IMR-90 (cell line): Measurements from ENCODE around the gene C1orf141.

Experiments used
- CEBPB ChIP-seq: IDR thresholded peaks from 2 replicates; pipeline ENCODE4 v1.6.1; 2012; ENCODE audit warnings: low read depth, low read length, improper control_type of control experiment
- CHD1 ChIP-seq: IDR thresholded peaks from 2 replicates; pipeline ENCODE4 v1.6.1; 2012; ENCODE audit warnings: low read depth, low read length, improper control_type of control experiment
- CTCF ChIP-seq: conservative IDR thresholded peaks from 2 replicates; pipeline ENCODE4 v1.5.1; 2012; ENCODE audit warnings: mild to moderate bottlenecking, low read depth, low read length, improper control_type of control experiment
- MAZ ChIP-seq: IDR thresholded peaks from 2 replicates; pipeline ENCODE4 v1.6.1; 2012; ENCODE audit warnings: low read depth, mild to moderate bottlenecking, low read length, improper control_type of control experiment, moderate library complexity, borderline replicate concordance
- MXI1 ChIP-seq: IDR thresholded peaks from 2 replicates; pipeline ENCODE4 v1.6.1; 2012; ENCODE audit warnings: low read depth, mild to moderate bottlenecking, low read length, moderate library complexity, borderline replicate concordance
- POLR2A ChIP-seq: IDR thresholded peaks from 2 replicates; pipeline ENCODE4 v1.6.1; 2012; ENCODE audit warnings: mild to moderate bottlenecking, low read depth, low read length
- RAD21 ChIP-seq: IDR thresholded peaks from 2 replicates; pipeline ENCODE4 v1.6.1; 2012; ENCODE audit warnings: low read length, improper control_type of control experiment
- RCOR1 ChIP-seq: IDR thresholded peaks from 2 replicates; pipeline ENCODE4 v1.6.1; 2012; ENCODE audit warnings: mild to moderate bottlenecking, low read length, improper control_type of control experiment; ENCODE audit not compliant: insufficient replicate concordance
- RFX5 ChIP-seq: IDR thresholded peaks from 2 replicates; pipeline ENCODE4 v1.8.0; 2012; ENCODE audit warnings: low read depth, mild to moderate bottlenecking, low read length, moderate library complexity
- SMC3 ChIP-seq: fragments of 150-350 bp; IDR thresholded peaks from 2 replicates; pipeline ENCODE4 v1.6.1; 2016; ENCODE audit warnings: low read depth, mild to moderate bottlenecking, antibody characterized with exemption, low read length, moderate library complexity
- USF2 ChIP-seq: fragments of 150-350 bp; IDR thresholded peaks from 2 replicates; pipeline ENCODE4 v1.6.1; 2017; ENCODE audit warnings: mild to moderate bottlenecking, antibody characterized with exemption, low read length, low read depth

GRCh38 chr1:67118191-67118590, 16.6 kb downstream of the C1orf141 start:
- TF ChIP-seq POLR2A, result no peak
- TF ChIP-seq USF2, result no peak
- TF ChIP-seq CHD1, result no peak
- TF ChIP-seq RFX5, result no peak
- no peak for TF ChIP-seq RCOR1
- TF ChIP-seq CTCF, result no peak
- TF ChIP-seq CEBPB, result no peak
- no peak for TF ChIP-seq MXI1
- TF ChIP-seq RAD21, result no peak
- TF ChIP-seq SMC3, result no peak
- TF ChIP-seq MAZ, result no peak
